Limb (tissue), 2 donors: ENCODE data around the gene AFAP1L1.
"Not testable (repeated sequence)": the region's sequence is repeated elsewhere in the genome, so short reads cannot be mapped to it uniquely, and the experiment has no call there.

Source experiments
- DNase-seq, 2 donors: peaks; one replicate each; pipeline ENCODE4 v3.0.0-alpha.2; 2016; ENCODE audit errors: extremely low spot score in 2 of 2

AFAP1L1 gene

DNA sequence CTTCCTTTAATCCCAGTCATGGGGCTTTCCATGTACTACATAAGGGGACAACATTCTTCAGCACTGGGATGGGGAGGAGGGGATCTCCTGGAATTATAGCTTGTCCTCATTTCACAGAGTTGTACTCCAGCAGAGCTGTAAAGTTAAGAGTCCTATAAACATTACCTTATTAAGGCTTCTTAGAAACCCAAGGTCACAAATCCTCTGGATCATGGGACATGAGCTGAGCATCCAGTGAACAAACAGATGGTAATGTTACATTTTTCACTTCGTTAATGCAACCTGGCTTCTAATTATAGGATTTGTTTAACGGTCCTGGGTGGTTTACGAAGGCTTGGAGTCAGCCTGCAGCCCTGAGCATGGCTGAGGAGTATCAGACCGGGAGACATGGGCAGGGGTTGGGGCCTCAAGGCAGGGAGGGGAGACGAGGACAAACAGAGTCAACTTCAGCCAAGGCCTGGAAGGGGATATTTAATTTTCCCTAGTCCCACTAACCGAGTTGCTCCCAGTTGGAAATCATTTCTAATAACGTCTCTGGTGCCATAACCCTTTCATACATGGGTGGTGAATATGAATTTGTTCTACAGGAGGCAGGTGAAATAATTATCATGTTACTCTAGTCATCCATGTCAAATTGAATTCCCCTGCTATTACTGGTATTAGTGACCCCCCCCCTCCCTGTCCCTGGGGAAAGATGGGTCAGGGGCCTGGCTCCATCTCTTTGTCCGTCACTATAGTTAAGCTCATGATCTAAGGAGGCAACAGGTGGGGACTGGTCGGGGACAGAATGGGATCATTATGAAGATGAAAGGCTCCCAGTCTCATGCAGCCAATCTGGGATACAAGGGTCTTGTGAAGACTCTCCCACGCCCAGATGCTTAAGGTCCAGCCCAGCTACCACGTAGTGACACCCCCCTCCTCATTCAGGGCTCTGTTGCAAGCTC, 118.2 kb downstream of the AFAP1L1 start:
- no peak for DNase-seq

- not testable (repeated sequence) for DNase-seq
Measured at GRCh38 chr5:149391076-149391475, 119.4 kb downstream of the AFAP1L1 start.
